ENCODE results near the gene FAM180B.

The FAM180B gene

GRCh38 chr11:47628026-47628425 is 41.5 kb downstream of the FAM180B start:
- no peak for TF ChIP-seq REST (IDR thresholded peaks at IDR 0.05; ENCODE audit: insufficient read depth in 1 of 2, low read depth in 2 of 2, low read length in 2 of 2)
- no peak for TF ChIP-seq FOXP2 (optimal IDR thresholded peaks at IDR 0.05; ENCODE audit: borderline replicate concordance, extremely low read depth, extremely low read length, insufficient read depth)
- TF ChIP-seq POLR2AphosphoS5 (IDR thresholded peaks at IDR 0.05; ENCODE audit: low read depth, low read length) = no peak
- TF ChIP-seq TAF1 (IDR thresholded peaks at IDR 0.05; ENCODE audit: borderline replicate concordance, insufficient read depth, low read length) = no peak
- TF ChIP-seq SIN3A (IDR thresholded peaks at IDR 0.05; ENCODE audit: borderline replicate concordance, insufficient read depth, low read length) = no peak

- TF ChIP-seq REST (IDR thresholded peaks at IDR 0.05; ENCODE audit: insufficient read depth in 1 of 2, low read depth in 2 of 2, low read length in 2 of 2) (no peak), POLR2AphosphoS5 (IDR thresholded peaks at IDR 0.05; ENCODE audit: low read depth, low read length) (no peak), FOXP2 (optimal IDR thresholded peaks at IDR 0.05; ENCODE audit: borderline replicate concordance, extremely low read depth, extremely low read length, insufficient read depth) (no peak), TAF1 (IDR thresholded peaks at IDR 0.05; ENCODE audit: borderline replicate concordance, insufficient read depth, low read length) (no peak), SIN3A (IDR thresholded peaks at IDR 0.05; ENCODE audit: borderline replicate concordance, insufficient read depth, low read length) (no peak)
Observed at GRCh38 chr11:47631473-47631872, 45.0 kb downstream of the FAM180B start.

Measured in PFSK-1 (cell line).